Lower leg skin (tissue), 3 donors: ENCODE results near the gene USP35.

Source experiments
- POLR2A ChIP-seq, 2 donors: fragments of 450-650 bp; IDR thresholded peaks; one replicate each; pipeline ENCODE4 v1.6.1; 2016 to 2017; ENCODE audit warnings: antibody characterized with exemption in 2 of 2, mild to moderate bottlenecking in 1 of 2, moderate library complexity in 1 of 2
- TF ChIP-seq, protein P1 (sequence below), 3 donors: fragments of 450-650 bp; IDR thresholded peaks; one replicate each; pipeline ENCODE4 v1.5.1; 2016; ENCODE audit warnings: antibody characterized with exemption in 3 of 3, mild to moderate bottlenecking in 3 of 3, moderate library complexity in 2 of 3

DNA sequence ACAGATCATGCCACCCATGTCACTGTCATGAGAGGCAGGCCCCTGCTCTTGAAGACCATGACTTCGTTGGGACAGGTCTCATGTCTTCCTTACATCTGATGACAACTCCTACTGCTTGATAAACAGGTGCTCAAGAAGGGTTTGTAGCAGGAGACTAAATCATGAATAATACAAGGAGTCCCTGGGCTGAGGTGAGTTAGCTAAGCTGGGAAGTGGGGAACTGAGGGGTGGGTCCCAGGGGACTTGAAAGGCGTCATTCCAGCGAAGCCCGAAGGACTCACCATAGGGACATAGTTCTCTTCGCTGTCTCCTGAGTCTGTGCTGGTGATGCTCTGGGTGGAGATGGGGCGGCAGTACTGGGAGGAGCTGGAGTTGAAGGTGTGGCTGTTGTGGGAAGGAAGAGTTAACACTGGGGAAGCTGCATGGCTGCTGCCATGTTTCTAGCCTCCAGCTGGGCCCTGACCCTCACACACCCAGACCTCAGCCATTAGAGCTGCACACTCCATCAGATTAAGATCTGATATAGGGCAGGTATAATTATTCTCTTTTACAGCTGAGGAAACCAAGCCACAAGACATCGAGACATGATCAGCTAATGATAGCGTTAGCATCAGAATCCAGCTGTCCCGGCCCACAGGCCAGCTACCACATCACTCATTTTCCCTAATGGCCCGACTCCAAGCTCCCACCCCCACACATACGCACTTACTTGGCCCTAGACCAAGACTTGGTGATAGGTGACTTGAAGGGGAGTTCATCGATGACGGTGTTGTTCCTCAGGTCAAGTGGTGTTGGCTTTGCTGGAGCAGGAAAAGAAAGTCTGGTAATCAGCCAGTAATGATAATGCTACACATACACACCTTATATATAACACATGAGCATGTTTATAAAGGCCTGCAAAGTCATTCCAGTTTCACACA lies 32.9 kb downstream of the USP35 start:
- TF ChIP-seq POLR2A (IDR thresholded peaks at IDR 0.05), result no peak
- TF ChIP-seq, protein P1, sequence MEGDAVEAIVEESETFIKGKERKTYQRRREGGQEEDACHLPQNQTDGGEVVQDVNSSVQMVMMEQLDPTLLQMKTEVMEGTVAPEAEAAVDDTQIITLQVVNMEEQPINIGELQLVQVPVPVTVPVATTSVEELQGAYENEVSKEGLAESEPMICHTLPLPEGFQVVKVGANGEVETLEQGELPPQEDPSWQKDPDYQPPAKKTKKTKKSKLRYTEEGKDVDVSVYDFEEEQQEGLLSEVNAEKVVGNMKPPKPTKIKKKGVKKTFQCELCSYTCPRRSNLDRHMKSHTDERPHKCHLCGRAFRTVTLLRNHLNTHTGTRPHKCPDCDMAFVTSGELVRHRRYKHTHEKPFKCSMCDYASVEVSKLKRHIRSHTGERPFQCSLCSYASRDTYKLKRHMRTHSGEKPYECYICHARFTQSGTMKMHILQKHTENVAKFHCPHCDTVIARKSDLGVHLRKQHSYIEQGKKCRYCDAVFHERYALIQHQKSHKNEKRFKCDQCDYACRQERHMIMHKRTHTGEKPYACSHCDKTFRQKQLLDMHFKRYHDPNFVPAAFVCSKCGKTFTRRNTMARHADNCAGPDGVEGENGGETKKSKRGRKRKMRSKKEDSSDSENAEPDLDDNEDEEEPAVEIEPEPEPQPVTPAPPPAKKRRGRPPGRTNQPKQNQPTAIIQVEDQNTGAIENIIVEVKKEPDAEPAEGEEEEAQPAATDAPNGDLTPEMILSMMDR (IDR thresholded peaks at IDR 0.05), result no peak
